Mesenchymal stem cell (in vitro differentiated cells and primary cell): Measurements from ENCODE around the gene ACOX3.

Experiments used
- DNase-seq: peaks from one replicate; pipeline ENCODE4 v3.0.0-alpha.2; 2013
- H2AFZ ChIP-seq: one replicate; pipeline ENCODE4 v1.6.1; 2013; ENCODE audit warnings: low read depth, mild to moderate bottlenecking, control low read depth, inconsistent platforms, low read length, moderate library complexity
- H2AK5ac ChIP-seq: 2 replicates; pipeline ENCODE4 v1.6.1; 2013; ENCODE audit warnings: low read length, moderate library complexity, mild to moderate bottlenecking, inconsistent platforms; ENCODE audit not compliant: severe bottlenecking
- H2BK120ac ChIP-seq: one replicate; pipeline ENCODE4 v1.6.1; 2013; ENCODE audit warnings: low read depth, mild to moderate bottlenecking, inconsistent platforms, low read length, moderate library complexity
- H2BK12ac ChIP-seq, 2 experiments: one replicate each; pipeline ENCODE4 v1.6.1; 2013; ENCODE audit warnings: inconsistent platforms in 2 of 2, low read length in 2 of 2, mild to moderate bottlenecking in 2 of 2, moderate library complexity in 2 of 2, control low read depth in 1 of 2
- H2BK15ac ChIP-seq: one replicate; pipeline ENCODE4 v1.6.1; 2013; ENCODE audit warnings: mild to moderate bottlenecking, low read depth, inconsistent platforms; ENCODE audit not compliant: poor library complexity, severe bottlenecking
- H2BK5ac ChIP-seq: 2 replicates; pipeline ENCODE4 v1.6.1; 2013; ENCODE audit warnings: low read depth, mild to moderate bottlenecking, low read length, control low read depth, inconsistent platforms; ENCODE audit not compliant: poor library complexity, severe bottlenecking
- H3K14ac ChIP-seq, 2 experiments: one replicate each; pipeline ENCODE4 v1.6.1; 2013; ENCODE audit warnings: inconsistent platforms in 2 of 2, low read length in 2 of 2, control low read depth in 1 of 2, mild to moderate bottlenecking in 1 of 2, moderate library complexity in 1 of 2
- H3K18ac ChIP-seq, 2 experiments: one replicate each; pipeline ENCODE4 v1.6.1; 2013; ENCODE audit warnings: inconsistent platforms in 2 of 2, low read length in 2 of 2, control low read depth in 1 of 2, low read depth in 1 of 2, mild to moderate bottlenecking in 1 of 2
- H3K23ac ChIP-seq, 2 experiments: one replicate each; pipeline ENCODE4 v1.6.1; 2013; ENCODE audit warnings: inconsistent platforms in 2 of 2, low read length in 2 of 2, mild to moderate bottlenecking in 2 of 2, moderate library complexity in 2 of 2, control low read depth in 1 of 2
- H3K27ac ChIP-seq: 2 replicates; pipeline ENCODE4 v1.5.1; 2013; ENCODE audit warnings: mild to moderate bottlenecking, moderate library complexity, low read length, control low read depth, inconsistent platforms; ENCODE audit not compliant: poor library complexity, severe bottlenecking
- H3K27me3 ChIP-seq, 2 experiments: 2 replicates each; pipeline versions ENCODE4 v1.6.1 to v1.7.0; 2013; ENCODE audit warnings: low read length in 2 of 2, mild to moderate bottlenecking in 2 of 2, moderate library complexity in 2 of 2, control low read depth in 1 of 2, inconsistent platforms in 1 of 2; ENCODE audit not compliant: control insufficient read depth in 1 of 2, insufficient read depth in 1 of 2
- H3K36me3 ChIP-seq, 2 experiments: 2 replicates each; pipeline versions ENCODE4 v1.6.1 to v1.7.0; 2013; ENCODE audit warnings: low read length in 2 of 2, control low read depth in 1 of 2, inconsistent platforms in 1 of 2, low read depth in 1 of 2, mild to moderate bottlenecking in 1 of 2; ENCODE audit not compliant: insufficient read depth in 2 of 2, control insufficient read depth in 1 of 2
- H3K4ac ChIP-seq, 2 experiments: one replicate each; pipeline ENCODE4 v1.6.1; 2013; ENCODE audit warnings: inconsistent platforms in 2 of 2, low read length in 2 of 2, mild to moderate bottlenecking in 2 of 2, moderate library complexity in 2 of 2, control low read depth in 1 of 2, low read depth in 1 of 2
- H3K4me1 ChIP-seq: 2 replicates; pipeline ENCODE4 v1.6.1; 2013; ENCODE audit warnings: low read depth, low read length, control low read depth; ENCODE audit not compliant: control insufficient read depth, insufficient read depth
- H3K4me2 ChIP-seq: 2 replicates; pipeline ENCODE4 v1.6.1; 2013; ENCODE audit warnings: low read length, mild to moderate bottlenecking, inconsistent platforms; ENCODE audit not compliant: poor library complexity, severe bottlenecking
- H3K4me3 ChIP-seq, 2 experiments: 2 replicates each; pipeline versions ENCODE4 v1.5.1 to v1.7.0; 2013; ENCODE audit warnings: low read length in 2 of 2, mild to moderate bottlenecking in 2 of 2, control low read depth in 1 of 2, low read depth in 1 of 2; ENCODE audit not compliant: insufficient read depth in 1 of 2
- H3K79me1 ChIP-seq: replicated peaks from 2 replicates; pipeline ENCODE4 v1.6.1; 2013; ENCODE audit warnings: mild to moderate bottlenecking, control low read depth, low read length, inconsistent platforms; ENCODE audit not compliant: poor library complexity, severe bottlenecking
- H3K9ac ChIP-seq: 2 replicates; pipeline ENCODE4 v1.7.0; 2013; ENCODE audit warnings: mild to moderate bottlenecking, low read length, moderate library complexity
- H3K9me3 ChIP-seq: 2 replicates; pipeline ENCODE4 v1.7.0; 2013; ENCODE audit warnings: mild to moderate bottlenecking, low read length; ENCODE audit not compliant: control insufficient read depth
- H4K8ac ChIP-seq: one replicate; pipeline ENCODE4 v1.6.1; 2013; ENCODE audit warnings: inconsistent platforms, mild to moderate bottlenecking, low read length, moderate library complexity
- H4K91ac ChIP-seq: one replicate; pipeline ENCODE4 v1.6.1; 2013; ENCODE audit warnings: mild to moderate bottlenecking, low read length, inconsistent platforms
- WGBS: methylation state at CpG from one replicate; pipeline ENCODE4 v1.1.7; 2013; ENCODE audit warnings: mixed read lengths; 5-methylcytosine and 5-hydroxymethylcytosine counted together

ACOX3 gene

DNA sequence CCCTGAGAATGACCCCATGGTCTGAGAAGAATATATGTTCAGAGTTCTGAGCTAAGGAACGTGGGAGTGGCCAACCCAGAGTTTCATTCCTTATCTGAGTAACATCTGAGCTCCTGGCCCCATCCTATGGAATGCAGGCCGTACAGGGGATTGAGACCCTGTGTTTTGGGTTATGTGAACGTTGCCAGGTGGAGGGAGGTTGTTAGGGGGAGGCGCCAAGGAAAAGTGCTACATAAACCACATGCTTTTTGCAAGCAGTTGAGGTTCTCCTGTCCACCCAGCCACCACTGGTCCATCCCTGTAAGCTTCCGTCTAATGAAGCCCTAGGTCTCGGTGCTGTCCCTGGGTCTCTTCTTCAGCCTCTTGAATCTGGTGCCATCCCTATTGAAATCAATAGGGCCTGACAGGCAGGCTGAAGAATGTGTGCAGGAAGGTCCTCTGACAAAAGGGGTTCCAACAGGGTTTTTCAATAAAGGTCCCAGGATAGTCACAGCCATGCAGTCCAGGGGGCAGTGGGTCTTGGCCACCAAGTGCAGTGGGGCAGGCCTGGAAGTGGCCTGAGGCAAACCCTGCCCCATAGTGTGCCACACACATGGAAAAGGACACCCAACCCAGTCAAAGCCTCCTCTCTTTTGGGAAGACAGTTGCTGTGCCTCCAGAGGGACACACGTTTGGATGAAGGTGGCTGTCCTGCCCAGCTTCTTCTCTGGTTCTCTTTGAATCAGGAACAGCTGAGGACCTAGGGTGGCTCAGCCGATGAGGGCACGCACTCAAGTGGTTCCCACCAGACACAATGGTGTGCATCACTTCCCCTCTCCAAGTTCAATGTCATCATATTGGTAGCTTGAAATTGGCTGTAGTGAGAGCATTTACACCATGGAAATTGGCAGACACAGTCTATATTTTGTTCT lies 117.5 kb downstream of the ACOX3 start:
- Histone ChIP-seq H4K8ac (no peak overlapping the region), H2BK12ac (no peak overlapping the region), H3K9ac (no peak overlapping the region), H3K36me3 (no peaks in the 10 kb centered on the region), H3K14ac (no peak overlapping the region), H3K4me1 (peaks cover 3% of the 10 kb centered on the region), H3K4me2 (no peak overlapping the region), H3K79me1 (no peaks in the 10 kb centered on the region), H3K9me3 (peaks cover 14% of the 10 kb centered on the region), H3K18ac (no peak overlapping the region), H3K27ac (no peak overlapping the region), H2BK5ac (no peak overlapping the region), H3K4ac (no peak overlapping the region), H4K91ac (no peak overlapping the region), H2AK5ac (no peak overlapping the region), H2AFZ (no peak overlapping the region), H2BK15ac (no peak overlapping the region), H3K23ac (no peak overlapping the region), H3K27me3 (peaks cover 0 to 4% of the 10 kb centered on the region in 2 experiments), H2BK120ac (no peak overlapping the region), H3K4me3 (no peak overlapping the region)
- no peak for DNase-seq
- 69% methylated on average over 6 of the region's 9 CpGs for WGBS

DNA sequence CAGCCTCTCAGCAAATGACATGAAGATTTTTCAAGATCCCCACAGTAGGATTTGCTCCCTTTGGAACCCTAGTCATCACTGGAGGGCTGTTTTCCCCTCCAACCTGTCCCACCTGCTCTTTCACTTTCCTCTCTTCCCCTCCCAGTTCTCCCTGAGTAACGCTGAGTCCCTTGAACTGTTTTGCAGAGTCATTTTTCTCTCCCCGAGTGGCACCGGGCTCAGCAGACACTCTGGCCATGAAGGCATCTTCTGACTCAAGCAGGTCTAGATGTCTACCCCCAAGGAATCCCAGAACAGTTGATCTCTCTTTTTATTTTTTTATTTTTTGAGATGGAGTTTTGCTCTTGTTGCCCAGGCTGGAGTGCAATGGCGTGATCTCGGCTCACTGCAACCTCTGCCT lies 118.8 kb downstream of the ACOX3 start:
- H3K27ac ChIP-seq, result no peak overlapping the region
- 86% methylated on average over 5 of the region's 5 CpGs for WGBS
- H3K4me3 ChIP-seq, result no peak overlapping the region
- H3K27me3 ChIP-seq, result peaks cover 0 to 4% of the 10 kb centered on the region in 2 experiments
- H3K4me2 ChIP-seq, result no peak overlapping the region
- H3K36me3 ChIP-seq, result no peaks in the 10 kb centered on the region
- H3K18ac ChIP-seq, result no peak overlapping the region
- no peak overlapping the region for H3K23ac ChIP-seq
- H4K8ac ChIP-seq, result no peak overlapping the region
- no peak overlapping the region for H2AK5ac ChIP-seq
- no peak overlapping the region for H2BK120ac ChIP-seq
- no peaks in the 10 kb centered on the region for H3K79me1 ChIP-seq
- DNase-seq, result no peak
- no peak overlapping the region for H2BK12ac ChIP-seq
- no peak overlapping the region for H3K14ac ChIP-seq
- no peak overlapping the region for H4K91ac ChIP-seq
- H2BK5ac ChIP-seq, result no peak overlapping the region
- no peak overlapping the region for H2BK15ac ChIP-seq
- H3K4me1 ChIP-seq, result peaks cover 7% of the 10 kb centered on the region
- no peak overlapping the region for H3K9ac ChIP-seq
- no peak overlapping the region for H3K4ac ChIP-seq
- H3K9me3 ChIP-seq, result peaks cover 13% of the 10 kb centered on the region
- H2AFZ ChIP-seq, result no peak overlapping the region

DNA sequence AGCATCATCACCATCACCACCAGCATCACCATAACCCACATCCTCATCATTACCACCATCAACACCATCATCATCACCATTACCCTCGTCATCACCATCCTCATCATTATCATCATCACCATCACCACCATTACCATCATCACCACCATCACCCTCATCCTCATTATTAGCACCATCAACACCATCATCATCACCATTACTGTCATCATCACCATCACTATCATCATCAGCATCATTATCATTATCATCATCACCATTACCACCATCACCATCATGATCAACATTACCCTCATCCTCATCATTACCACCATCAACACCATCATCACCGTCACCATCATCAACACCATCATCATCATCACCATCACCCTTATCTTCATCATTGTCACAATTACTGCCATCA lies 119.3 kb downstream of the ACOX3 start:
- Histone ChIP-seq H2AK5ac (no peak overlapping the region), H4K8ac (no peak overlapping the region), H2BK12ac (no peak overlapping the region), H3K79me1 (no peaks in the 10 kb centered on the region), H3K4me1 (peaks cover 13% of the 10 kb centered on the region), H2AFZ (no peak overlapping the region), H3K4me3 (no peak overlapping the region), H3K9me3 (peaks cover 9% of the 10 kb centered on the region), H4K91ac (no peak overlapping the region), H3K27ac (no peak overlapping the region), H3K9ac (no peak overlapping the region), H2BK120ac (no peak overlapping the region), H2BK15ac (no peak overlapping the region), H3K27me3 (peaks cover 0 to 4% of the 10 kb centered on the region in 2 experiments), H3K4me2 (no peak overlapping the region), H3K23ac (no peak overlapping the region), H3K4ac (no peak overlapping the region), H2BK5ac (no peak overlapping the region), H3K18ac (no peak overlapping the region), H3K36me3 (no peaks in the 10 kb centered on the region), H3K14ac (no peak overlapping the region)
- 89% methylated on average over 2 of the region's 2 CpGs for WGBS
- no peak for DNase-seq

DNA sequence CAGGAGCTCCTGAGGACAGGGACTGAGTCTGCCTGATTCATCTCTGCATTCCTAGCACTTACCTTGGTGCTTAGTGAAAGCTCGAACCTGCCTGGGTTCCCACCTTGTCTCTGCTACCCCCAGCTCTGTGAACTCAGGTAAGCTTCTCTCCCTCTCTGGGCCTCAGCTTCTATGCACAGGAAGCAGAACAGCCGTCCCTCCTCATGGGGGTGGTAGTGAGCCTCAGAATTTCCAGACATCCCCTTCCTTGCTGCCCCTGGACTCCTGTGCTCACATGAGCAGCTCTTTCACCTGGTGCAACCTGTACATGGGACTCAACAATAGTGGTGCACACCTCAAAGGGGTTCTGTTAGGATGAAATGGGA lies 120.2 kb downstream of the ACOX3 start:
- Histone ChIP-seq H3K27ac (no peak overlapping the region), H4K8ac (no peak overlapping the region), H3K18ac (peak overlapping the region in 1 of 2 experiments; percentile 54), H2BK5ac (no peak overlapping the region), H3K4ac (no peak overlapping the region), H2AK5ac (no peak overlapping the region), H2BK15ac (no peak overlapping the region), H3K4me1 (peaks cover 18% of the 10 kb centered on the region), H2BK12ac (no peak overlapping the region), H2AFZ (no peak overlapping the region), H3K36me3 (no peaks in the 10 kb centered on the region), H3K4me3 (no peak overlapping the region), H2BK120ac (no peak overlapping the region), H3K79me1 (no peaks in the 10 kb centered on the region), H3K9ac (peak overlapping the region; percentile 4), H3K27me3 (peaks cover 0 to 4% of the 10 kb centered on the region in 2 experiments), H3K14ac (peak overlapping the region in 1 of 2 experiments; percentile 35), H3K9me3 (peaks cover 9% of the 10 kb centered on the region), H4K91ac (no peak overlapping the region), H3K4me2 (no peak overlapping the region), H3K23ac (no peak overlapping the region)
- no peak for DNase-seq
- WGBS, result 65% methylated on average over 2 of the region's 2 CpGs
